Fibroblast of peridontal ligament (primary cell): ENCODE measurements around the gene PUS1.
"Not testable (repeated sequence)": the region's sequence is repeated elsewhere in the genome, so short reads cannot be mapped to it uniquely, and the experiment has no call there.

ENCODE experiments used
- DNase-seq: peaks from one replicate; pipeline ENCODE4 v3.0.0-alpha.2; 2010; ENCODE audit errors: extremely low read depth

PUS1 gene

GRCh38 chr12:131959641-131960589 lies 30.8 kb downstream of the PUS1 start:
- no peak for DNase-seq

DNA sequence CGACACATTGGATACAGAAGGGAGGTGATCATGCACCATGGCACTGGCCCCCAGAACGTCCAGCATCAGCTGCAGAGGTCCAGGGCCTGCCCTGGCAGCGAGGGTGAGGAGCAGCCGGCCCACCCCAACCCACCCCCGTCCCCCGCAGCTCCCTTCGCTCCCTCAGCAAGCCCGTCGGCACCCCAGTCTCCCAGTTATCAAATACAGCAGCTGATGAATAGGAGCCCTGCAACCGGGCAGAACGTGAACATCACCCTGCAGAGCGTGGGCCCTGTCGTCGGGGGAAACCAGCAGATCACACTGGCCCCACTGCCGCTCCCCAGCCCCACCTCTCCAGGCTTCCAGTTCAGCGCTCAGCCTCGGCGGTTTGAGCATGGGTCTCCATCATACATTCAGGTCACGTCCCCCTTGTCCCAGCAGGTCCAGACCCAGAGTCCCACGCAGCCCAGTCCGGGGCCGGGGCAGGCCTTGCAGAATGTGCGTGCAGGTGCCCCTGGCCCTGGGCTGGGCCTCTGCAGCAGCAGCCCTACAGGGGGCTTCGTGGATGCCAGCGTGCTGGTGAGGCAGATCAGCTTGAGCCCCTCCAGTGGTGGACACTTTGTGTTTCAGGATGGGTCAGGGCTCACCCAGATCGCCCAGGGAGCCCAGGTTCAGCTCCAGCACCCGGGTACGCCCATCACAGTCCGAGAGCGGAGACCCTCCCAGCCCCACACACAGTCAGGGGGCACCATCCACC lies 31.7 kb downstream of the PUS1 start:
- not testable (repeated sequence) for DNase-seq

GRCh38 chr12:131961328-131961727 lies 32.3 kb downstream of the PUS1 start:
- DNase-seq: not testable (repeated sequence)

- DNase-seq: no peak
Measured at GRCh38 chr12:131962069-131962468, 33.0 kb downstream of the PUS1 start.

DNA sequence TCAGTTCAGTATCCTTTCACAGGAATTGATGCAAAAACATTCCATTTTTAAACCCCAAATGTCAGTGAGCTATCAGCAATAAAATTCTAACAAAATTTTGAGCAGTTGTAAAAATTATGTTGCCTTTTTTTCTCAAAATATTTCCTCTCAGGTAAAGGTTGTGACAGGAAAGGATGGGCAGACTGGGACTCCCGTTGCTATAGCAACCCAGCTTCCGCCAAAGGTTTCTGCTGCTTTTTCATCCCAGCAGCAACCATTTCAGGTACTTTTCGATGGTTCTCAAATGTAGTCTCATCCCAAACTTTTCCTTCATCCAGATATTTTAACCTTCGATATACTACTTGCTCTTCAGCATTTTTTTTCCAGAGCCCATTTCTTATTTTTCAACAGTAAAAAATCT lies 34.3 kb downstream of the PUS1 start:
- no peak for DNase-seq

GRCh38 chr12:131965073-131965472 lies 36.0 kb downstream of the PUS1 start:
- peak; percentile 26 for DNase-seq

DNA sequence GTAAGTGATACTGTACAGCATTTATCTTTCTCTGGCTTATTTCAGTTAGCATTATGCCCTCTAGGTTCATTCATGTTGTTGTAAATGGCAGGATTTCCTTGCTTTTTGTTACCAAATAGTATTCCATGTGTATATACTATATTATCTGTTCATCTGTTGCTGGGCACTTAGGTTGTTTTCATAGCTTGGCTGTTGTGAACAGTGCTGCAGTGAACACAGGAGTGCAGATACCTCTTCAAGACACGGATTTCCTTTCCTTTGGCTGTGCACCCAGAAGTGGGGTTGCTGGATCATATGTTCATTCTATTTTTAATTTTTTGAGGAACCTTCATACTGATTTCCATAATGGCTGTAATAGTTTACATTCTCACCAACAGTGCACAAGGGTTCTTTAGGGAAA lies 42.1 kb downstream of the PUS1 start:
- DNase-seq: no peak

GRCh38 chr12:131975228-131975627 lies 46.2 kb downstream of the PUS1 start:
- DNase-seq: no peak

DNA sequence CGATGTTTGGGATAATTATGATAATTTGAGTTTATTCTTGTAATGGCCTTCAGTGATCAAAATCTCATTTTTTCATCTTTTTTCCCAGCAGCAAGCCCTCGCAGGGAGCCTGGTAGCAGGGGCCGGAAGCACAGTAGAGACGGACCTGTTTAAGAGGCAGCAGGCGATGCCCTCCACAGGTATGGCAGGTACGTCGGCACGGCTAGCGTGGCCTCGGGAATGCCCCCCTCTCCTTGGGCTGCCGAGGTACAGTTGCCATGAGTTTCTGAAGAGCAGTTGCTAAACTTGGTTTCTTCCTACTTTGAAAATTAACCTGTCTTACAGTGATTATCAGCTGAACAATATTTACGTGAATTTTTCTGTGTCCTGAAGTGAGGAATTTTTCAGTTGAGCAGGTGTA lies 50.5 kb downstream of the PUS1 start:
- DNase-seq: no peak

- peak; percentile 27 for DNase-seq
Measured at GRCh38 chr12:131980263-131980662, 51.2 kb downstream of the PUS1 start.

GRCh38 chr12:131981388-131981787 lies 52.3 kb downstream of the PUS1 start:
- no peak for DNase-seq

DNA sequence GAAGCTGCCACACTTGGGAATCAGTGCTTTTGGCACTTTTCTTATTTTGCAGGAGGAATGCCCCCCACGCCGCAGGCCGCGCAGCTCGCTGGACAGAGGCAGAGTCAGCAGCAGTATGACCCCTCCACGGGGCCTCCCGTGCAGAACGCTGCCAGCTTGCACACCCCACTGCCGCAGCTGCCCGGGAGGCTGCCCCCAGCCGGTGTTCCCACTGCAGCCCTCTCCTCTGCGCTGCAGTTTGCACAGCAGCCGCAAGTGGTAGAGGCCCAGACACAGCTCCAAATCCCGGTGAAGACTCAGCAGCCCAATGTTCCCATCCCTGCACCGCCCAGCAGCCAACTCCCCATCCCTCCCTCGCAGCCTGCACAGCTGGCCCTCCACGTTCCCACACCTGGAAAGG lies 53.0 kb downstream of the PUS1 start:
- DNase-seq: no peak

- no peak for DNase-seq
Measured at GRCh38 chr12:131983026-131983425, 54.0 kb downstream of the PUS1 start.

- DNase-seq: no peak
Measured at GRCh38 chr12:131983554-131983953, 54.5 kb downstream of the PUS1 start.

GRCh38 chr12:131984334-131984733 lies 55.3 kb downstream of the PUS1 start:
- DNase-seq: no peak

DNA sequence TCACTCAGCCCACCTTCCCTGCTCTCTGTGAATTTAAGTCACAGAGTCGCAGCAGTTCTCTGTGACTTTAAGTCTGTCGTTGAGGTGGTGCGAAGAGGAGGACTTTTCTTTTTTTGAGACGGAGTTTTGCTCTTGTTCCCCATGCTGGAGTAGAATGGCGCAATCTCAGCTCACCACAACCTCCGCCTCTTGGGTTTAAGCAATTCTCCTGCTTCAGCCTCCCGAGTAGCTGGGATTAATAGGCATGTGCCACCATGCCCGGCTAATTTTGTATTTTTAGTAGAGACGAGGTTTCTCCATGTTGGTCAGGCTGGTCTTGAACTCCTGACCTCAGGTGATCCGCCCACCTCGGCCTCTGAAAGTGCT lies 56.4 kb downstream of the PUS1 start:
- not testable (repeated sequence) for DNase-seq

DNA sequence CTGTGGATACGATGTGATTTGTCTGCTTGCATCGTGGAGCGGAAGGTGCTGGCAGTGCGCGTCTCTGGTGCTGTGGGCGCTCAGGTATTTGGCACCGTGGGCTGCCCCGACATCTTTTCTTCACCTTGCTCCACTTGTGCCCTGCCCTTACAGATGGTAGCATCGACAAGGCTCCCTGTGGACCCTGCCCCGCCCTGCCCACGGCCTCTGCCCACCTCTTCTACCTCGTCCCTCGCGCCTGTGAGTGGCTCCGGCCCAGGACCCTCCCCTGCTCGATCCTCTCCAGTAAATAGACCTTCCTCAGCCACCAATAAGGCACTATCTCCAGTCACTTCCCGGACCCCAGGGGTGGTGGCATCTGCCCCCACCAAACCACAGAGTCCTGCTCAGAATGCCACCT lies 57.3 kb downstream of the PUS1 start:
- no peak for DNase-seq

- DNase-seq: no peak
Measured at GRCh38 chr12:131986910-131987309, 57.8 kb downstream of the PUS1 start.

GRCh38 chr12:131987552-131987951 lies 58.5 kb downstream of the PUS1 start:
- DNase-seq: no peak

GRCh38 chr12:131988054-131988796 lies 59.1 kb downstream of the PUS1 start:
- DNase-seq: no peak

- DNase-seq: no peak
Measured at GRCh38 chr12:131989021-131989420, 59.9 kb downstream of the PUS1 start.
